HG02885 (cell line): ENCODE results near the gene ASIC2.

ENCODE experiments used
- ATAC-seq: cut with Tn5 transposase; IDR thresholded peaks from one replicate; pipeline ENCODE4 v1.9.1; 2021; ENCODE audit warnings: mild to moderate bottlenecking; ENCODE audit not compliant: unreplicated experiment, poor library complexity

The ASIC2 gene

GRCh38 chr17:33040461-33040860, 252.6 kb downstream of the ASIC2 start:
- ATAC-seq: no peak

GRCh38 chr17:33039874-33040273, 253.2 kb downstream of the ASIC2 start:
- no peak for ATAC-seq

- ATAC-seq: no peak
Observed at GRCh38 chr17:33038740-33039139, 254.4 kb downstream of the ASIC2 start.

DNA sequence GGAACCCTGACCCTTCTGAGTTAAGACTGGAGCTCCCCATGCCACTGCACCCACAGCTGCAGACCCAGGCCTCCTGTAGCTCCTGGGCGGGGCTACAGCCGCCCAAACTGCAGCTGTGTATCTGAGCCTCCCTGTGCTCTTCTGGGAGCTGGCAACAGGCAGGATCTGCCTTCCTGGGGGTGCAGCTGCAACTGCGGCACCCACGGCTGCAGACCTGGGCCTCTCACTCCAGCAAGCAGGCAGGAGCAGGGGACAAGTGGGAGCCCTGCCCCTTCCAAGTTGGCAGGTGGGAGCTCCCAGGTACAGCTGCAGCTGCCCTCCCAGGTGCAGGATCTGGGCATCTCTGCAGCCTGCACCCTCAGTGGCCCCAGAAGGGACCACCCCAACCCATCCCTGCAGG, 259.9 kb downstream of the ASIC2 start:
- ATAC-seq: no peak

- no peak for ATAC-seq
Observed at GRCh38 chr17:33028778-33029177, 264.3 kb downstream of the ASIC2 start.

- no peak for ATAC-seq
Observed at GRCh38 chr17:33028061-33028460, 265.0 kb downstream of the ASIC2 start.

DNA sequence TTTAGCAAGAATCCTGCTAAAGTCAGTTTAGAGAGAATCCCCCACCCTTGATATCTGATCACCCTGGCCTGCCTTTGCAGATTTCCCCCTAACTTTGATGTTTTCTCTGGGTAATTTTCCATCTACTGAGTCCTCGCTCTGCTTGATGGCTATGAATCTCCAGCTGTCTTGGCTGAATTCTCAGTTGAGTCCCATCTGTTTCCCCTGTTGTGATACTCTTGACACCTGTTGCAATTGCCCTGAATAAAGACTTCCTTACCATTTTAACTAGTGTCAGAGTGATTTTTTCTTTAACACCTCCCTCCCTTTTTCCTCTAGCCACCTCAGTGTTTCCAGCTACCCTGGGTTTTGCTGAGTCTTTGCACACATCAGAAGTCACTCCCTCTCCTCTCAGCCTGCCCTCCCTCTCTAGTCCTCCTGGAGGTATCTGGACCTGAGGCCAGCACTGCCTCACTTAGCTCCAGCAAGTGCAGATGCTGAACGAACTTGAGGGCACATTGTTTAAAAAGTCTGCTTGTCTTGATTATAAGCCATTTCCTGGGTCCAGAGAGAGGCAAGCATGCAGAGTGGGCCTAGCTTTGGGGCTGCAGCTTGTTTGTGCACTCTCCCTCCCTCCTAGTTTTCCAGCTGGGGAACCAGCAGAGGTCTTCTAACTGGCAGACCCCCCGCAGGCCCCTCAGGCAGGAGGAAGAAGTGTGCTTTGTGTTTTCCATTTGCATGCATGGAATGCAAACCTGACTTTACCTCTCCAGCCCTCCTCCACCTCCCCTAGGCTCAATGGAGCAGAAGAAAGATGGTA, 268.2 kb downstream of the ASIC2 start:
- no peak for ATAC-seq

GRCh38 chr17:33023790-33024189, 269.3 kb downstream of the ASIC2 start:
- no peak for ATAC-seq

DNA sequence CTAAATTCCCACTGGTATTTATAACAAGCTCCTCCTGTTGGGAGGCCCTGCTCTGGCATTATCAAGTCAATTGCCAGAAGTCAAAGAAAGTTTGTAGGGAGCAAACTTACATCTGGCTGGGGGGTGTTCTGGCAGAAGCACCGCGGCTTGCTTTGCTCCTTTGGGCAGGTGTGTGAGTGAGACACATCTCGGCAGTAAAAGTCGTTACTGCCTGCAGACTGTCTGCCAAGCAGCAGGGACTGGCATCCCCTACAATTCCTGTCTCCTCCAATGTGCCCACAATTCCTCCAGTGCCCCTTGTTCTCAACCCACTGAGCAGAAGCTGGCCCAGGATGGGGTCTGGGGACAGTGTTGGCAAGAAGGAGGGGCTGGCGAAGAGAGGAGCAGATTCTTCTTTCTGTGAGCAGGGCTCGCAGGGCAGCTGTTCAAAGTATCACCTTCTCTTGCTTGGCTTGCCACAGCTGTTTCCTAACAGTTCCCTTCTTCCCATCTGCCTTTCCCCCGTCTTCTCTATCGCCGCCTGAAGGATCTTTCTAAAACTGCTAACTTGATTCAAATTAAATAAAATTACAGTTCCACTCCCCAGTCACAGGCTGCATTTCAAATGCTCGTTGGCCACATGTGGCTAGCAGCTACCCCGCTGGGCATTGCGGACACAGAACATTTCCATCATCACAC, 271.2 kb downstream of the ASIC2 start:
- ATAC-seq: no peak

- no peak for ATAC-seq
Observed at GRCh38 chr17:33019161-33019890, 273.8 kb downstream of the ASIC2 start.

DNA sequence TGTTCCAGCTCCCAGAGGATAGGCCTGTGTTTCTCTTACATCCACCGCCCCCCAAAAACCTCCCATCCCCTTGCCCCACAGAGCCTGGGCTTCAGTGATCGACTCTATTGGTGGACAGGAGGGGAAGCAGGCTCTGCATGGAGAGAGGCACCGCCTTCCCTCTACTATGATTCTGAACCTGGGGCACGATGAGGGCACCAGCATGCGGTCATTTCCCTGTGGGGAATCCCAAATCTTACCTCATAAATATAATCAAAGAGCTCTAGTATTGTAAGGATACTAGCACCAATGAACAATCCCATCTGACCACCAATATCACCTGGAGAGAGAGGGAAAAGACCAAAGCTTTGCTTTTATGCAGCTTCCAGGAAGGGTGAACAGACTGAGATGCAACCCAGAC, 275.7 kb downstream of the ASIC2 start:
- ATAC-seq: no peak

- ATAC-seq: no peak
Observed at GRCh38 chr17:33016920-33017319, 276.2 kb downstream of the ASIC2 start.

DNA sequence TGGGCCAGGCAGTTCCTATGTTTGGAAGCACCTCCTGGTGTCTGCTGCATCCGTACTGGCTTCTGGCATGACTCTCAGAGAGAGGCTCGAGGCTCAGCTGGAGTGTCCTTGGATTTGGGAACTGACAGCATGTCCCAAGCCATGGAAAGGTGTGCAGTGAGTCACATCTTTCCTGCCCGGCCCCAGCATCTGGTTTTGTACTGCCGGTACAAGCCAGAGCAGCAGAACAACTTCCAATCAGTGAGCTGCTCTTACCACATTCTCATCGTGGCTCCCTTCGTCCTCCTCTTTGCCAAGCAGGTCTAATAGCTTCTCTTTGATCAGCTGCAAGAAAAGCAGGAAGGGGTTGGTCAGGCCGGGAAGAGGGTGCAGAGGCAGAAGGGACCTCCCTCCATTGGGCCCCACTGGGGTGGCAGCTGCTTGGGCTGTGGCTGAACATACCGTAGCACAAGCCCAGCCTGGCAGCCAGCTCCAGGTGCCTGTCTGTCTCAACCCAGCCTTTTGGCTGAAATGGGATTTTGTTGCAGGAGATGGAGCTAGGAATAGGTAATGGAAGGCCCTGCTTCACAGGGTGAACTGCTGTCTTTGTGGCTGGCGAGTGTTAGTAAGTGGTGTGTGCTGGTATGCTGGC, 277.3 kb downstream of the ASIC2 start:
- ATAC-seq: no peak

- no peak for ATAC-seq
Observed at GRCh38 chr17:33014751-33015150, 278.3 kb downstream of the ASIC2 start.

DNA sequence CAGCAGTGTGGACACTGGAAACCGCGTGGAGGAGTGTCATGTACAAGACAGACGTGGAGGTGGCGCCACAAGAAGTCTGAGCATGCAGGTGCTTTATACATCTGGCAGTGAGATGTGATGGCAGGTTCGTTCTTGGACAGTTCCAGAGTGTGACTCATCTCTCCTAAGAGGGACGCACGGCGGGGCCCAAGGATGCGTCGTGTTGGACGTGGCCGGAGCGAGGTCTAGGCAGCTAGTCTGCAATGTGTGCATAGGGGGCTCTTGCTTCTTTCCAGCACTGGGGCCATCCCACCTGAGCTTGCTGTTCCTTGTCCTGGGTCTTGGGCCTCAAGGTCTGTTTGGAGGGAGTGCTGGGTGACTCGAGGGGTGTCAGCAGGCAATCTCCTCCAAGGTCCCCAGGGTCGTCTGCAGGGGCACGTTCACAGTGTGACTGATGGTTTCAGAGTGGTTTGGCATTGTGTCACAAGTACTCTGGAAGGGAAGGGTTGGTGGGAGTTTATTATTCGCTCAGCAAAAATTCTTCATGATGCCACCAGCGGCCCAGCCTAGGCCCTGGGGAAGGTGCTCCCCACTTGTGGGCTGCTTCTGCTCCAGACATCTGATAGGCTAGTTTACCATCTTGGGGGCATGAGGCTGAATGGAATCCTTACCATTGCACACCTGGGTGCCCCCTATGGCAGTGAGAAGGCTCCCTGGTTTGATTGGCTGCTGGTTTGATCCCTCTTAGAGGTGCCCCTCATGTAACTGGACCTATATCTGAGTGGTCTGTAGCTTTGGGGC, 279.3 kb downstream of the ASIC2 start:
- no peak for ATAC-seq

DNA sequence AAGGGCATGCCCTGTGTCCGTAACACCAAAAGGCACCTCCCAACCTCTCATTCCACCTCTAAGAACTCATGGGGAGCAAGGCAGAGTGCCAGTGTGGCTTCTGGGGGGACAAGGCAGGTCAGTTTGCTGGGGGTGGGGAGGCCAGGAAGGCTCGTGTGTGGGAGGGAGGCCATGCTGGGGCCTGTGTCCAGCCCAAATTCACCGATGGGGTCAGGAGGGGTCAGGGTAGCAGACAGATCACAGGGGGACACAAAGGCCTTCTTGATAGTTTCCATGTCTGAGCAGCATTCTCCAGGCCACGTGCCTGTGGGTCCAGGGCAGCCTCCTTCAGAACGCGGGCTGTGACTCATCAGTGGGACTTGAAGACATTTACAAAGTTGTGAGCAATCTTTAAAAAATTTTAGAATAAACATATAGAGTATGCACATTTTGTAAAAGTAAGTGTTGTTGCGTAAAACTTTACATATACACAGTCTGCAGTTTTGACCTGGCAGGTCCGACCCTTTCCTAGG, 280.5 kb downstream of the ASIC2 start:
- ATAC-seq: no peak

DNA sequence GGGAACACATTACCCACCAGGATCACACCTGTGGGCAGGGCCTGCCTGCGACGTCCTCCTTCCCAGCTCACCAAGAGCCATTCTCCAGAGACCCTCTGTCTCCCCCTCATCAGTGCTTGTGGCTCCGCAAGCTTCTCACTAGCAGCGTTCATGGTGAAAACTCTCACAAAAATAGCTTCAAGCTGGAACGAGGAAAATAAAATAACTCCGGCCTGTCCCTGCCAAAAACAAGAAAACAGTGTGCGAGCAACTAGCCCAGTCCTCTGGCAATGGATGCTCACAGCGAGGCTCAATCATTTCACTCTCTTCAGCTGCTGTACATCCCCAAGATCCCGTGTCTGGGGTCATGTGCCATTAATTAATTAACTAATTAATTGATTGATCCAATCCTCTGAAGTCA, 283.5 kb downstream of the ASIC2 start:
- ATAC-seq: no peak

DNA sequence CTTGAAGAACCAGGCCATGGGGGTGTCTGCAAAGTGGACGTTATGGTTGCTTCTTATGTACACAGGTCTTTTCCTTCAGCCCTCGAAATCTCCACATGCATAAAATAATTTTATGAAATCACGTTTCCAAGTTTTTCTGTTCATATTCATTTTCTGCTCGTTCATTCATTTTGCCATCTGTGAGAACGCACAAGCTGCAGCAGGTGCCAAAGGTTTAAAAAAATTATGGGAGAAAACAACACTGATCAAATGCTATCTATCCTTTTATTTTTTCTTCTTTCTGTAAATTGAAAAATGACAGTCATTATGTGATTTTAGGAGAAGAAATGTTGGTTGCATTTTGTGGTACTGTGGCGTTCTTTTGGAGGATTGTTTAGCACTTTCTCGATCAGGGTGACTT, 285.9 kb downstream of the ASIC2 start:
- ATAC-seq: no peak

- ATAC-seq: no peak
Observed at GRCh38 chr17:33002246-33002645, 290.8 kb downstream of the ASIC2 start.

DNA sequence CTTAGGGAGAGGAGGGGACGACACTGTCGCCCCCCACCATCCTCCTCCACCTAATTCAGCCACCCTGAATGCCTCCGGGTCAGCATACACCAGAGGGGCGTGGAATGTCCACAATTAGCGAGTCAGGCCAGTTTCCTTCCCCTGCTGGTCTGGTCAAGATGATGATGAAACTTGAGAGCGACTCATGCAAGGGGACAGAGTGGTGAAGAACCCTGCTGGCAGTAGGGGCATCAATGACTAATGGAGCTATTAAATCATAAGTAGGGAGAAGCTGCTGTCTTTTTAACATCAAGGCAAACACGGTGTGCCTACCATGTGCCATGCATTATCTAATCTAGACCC, 294.2 kb downstream of the ASIC2 start:
- ATAC-seq: no peak
